ENCODE results near the gene MRC2. TPM values are rescaled to one million over a fixed set of nuclear protein-coding genes. Genes with fewer than 3 reads are reported as not detected.

The MRC2 gene
- polyA plus RNA-seq, 1 donor: 136 TPM

DNA sequence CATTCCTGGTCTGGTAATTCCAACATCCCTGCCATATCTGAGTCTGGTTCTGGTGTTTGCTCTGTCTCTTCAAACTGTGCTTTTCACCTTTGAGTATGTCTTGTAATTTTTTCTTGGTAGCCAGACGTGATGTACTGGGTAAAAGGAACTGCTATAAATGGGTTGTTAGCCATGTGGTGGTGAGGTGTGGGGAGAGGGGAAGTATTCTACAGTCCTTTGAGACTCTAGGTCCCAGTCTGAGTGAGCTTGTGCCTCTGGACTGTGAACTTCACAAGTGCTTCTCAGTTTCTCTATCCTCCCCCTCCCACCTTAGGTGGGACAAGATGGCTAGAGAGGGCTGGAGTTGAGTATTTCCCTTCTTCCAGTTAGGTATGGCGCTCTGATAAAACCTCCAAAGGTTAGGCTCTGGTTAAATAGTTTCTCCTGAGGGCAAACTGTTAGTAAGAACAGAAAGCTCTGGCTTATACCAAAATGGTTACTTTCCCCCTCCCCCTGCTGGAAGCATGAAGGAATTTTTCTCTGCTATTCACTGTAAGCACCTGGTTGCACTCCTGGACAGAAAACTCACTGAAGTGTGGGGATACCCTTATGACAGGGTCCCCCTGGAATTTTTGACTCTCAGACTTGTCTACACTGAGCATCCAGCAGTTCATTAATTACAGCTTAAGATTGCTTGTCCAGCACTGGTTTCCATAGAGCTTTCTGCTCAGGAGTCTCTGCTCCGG, 92.8 kb downstream of the MRC2 start:
- no peak for DNase-seq (ENCODE audit: low read depth)

DNA sequence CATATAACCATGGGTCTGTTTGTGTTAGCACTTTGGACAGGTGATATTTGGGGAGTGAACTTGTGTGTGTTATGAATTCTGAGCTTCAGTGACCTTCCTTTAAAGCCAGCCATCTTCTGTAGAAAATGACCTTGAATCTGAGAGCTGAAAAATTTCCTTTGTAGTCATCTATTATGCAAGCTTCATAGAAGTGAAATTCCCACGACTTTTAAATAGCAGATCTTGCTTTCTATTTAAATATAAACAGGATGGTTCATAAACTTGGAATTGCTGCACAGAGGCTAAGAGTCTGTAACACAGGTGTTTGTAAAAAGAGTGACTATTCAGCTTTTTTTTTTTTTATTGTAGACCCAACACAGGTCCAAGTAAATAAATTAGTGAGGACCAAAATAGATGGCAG, 95.2 kb downstream of the MRC2 start:
- no peak for DNase-seq (ENCODE audit: low read depth)

DNA sequence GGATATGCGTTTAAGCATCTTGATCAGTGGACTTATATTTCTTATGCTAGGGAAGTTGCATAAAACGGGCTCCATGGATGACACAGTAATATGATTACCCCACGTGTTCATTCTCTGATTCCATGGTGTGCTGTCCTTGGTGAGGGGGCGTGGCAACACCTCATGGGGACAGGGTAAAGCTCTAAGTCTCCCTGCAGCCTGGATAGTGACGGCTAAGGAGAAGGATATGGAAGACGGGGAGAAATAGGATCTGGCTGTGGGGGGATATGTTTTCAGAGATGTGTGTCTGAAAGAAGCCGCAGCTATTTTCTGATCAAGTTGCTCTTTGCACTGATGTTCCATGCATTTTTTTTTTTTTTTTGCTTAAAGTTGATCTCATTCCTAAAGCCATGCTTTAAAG, 96.4 kb downstream of the MRC2 start:
- DNase-seq (ENCODE audit: low read depth): no peak

DNA sequence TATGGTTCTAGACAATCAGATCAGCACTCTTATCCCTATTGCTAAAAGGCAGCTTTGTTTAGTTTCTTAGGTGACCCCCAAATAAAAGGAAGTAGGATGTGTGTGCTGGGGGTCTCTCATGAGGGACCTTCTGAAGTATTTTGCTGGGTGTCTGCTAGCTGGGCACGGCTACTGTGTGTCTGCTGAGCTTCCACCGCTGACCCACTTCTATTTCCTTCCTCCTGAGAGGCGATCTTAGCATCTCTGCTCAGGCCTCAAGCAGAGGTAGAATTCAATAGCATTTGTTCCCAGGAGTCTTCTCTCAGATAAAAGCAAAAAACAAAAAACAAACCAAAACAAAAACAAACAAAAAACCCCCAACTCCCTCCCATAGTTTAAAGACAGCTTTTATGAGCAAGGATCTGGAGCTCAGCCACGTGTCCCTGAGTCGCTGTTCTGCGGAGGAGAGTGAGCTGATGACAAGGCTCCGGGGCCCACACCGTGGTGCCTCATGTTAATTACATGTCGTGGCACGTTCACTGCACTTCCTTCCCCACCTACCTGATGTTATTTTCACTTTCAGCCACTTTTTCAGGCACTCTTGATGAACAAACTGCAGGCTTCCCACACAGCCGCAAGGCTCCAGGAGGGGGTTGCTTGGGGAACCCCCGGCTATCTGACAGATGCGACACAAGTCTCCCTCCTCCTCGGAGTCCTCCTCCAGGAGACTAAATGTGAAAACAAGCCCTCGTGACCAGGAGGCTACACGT, 97.1 kb downstream of the MRC2 start:
- DNase-seq (ENCODE audit: low read depth): no peak

DNA sequence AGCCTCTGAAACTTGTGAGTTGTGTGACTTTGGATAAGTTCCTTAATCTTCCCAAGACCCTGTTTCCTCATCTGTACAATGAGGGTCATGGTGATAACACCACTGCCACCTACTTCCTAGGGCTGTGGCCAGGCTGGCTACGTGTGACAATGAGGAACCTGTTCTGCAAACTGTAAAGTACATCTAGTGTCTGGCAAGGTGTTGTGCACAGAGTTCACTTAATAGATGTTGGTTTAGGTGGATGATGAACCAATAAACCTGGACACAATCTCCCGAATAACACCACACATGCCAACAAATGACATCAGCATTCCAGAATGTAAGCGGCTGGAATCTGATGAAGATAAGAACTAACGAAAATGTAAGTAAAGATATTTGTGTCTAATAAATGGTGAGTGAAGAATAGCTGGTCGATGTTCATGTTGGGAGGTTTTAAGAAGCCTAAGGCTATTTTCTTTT, 98.3 kb downstream of the MRC2 start:
- no peak for DNase-seq (ENCODE audit: low read depth)

DNA sequence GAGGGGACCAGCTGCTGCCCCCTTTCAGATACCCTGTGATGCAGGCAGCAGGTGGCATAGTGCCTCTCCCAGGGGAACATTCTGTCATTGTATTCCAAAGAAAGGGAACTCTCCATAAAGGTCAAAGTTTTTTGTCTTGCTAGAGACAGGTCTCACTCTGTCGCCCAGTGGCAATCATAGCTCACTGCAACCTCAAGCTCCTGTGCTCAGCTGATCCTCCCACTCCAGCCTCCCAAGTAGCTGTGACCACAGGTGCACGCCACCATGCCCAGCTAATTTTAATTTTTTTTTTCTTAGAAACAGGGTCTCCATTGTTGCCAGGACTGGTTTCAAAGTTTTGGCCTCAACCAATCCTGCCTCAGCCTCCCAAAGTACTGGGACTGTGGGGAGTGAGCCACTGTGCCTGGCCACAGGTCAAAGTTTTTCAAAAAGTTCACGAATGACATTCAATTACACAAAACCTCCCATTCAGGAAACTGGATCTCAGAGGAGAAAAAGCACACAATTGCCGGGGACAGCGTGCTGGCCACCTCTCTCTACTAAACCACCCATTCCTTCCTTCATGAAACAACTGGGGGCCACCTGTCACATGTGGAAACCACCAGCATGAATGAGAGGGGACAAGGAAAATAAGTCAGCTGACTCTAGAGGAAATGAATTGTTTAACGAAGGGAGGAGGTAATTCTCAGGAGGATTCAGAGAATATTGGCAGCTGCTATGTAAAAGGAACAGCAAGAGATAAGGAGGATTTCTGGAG, 100.6 kb downstream of the MRC2 start:
- DNase-seq (ENCODE audit: low read depth): no peak

DNA sequence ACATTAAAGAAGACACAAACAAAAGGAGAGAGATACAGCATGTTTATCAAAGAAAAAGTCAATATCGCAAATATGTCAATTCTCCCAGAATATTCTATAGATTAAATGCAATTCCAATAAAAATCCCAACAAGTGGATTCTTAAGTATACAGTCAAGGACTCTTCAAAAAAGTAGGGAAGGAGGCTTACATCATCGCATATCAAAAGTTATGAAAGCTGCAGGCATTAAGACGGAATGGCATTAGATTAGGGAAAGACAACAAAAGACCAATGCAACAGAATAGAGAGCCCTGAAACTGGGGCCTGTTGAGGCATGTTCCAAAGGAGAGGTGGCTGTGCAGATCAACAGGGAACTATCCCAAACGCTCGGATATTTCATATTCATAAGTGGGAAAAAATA, 104.7 kb downstream of the MRC2 start:
- DNase-seq (ENCODE audit: low read depth): no peak

DNA sequence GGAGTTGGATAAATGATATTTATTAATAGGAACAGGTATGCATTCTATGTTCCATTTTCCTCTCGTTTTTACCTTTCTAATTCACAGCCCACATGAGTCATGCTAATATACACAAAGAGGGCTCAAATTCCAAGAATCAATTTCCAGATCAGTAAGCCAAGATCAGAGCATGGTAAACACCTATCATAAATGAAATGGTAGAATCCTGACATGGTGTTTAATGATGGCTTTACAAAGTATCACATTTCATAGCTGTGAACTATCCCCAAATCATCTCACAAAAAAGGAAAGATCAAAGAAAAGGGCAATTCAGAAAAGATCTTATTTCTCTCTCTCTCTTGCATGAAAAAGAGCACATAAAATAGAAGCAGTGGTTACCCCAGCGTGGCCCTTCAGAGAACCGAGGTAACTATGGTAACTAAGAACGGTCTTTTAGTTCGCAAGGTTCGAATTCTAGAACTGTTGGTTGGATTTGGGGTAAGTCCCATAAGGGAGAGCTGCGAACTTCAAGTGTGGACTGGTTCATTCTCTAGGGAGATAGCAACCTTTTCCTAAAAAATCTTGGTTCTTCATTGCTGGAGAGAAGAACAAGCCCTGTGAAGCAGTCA, 107.7 kb downstream of the MRC2 start:
- DNase-seq (ENCODE audit: low read depth): no peak

DNA sequence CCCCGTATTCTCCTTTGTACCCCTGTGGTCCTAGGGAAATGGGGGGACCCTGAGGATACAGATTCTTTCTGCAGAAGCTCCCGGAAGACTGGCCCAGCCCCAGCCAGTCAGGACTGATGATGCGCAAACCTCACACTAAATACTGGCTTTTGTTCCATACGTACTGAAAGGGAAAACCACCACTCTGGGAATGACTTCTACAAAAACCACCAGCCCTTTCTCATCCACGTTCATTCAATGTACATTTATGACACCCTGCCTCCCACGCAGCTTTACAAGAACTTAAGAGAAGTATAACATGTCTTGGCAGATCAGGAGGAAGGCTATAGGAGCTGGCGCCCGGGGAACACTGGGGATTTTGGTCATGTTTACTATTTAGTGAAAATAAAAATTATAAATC, 110.0 kb downstream of the MRC2 start:
- DNase-seq (ENCODE audit: low read depth): no peak

DNA sequence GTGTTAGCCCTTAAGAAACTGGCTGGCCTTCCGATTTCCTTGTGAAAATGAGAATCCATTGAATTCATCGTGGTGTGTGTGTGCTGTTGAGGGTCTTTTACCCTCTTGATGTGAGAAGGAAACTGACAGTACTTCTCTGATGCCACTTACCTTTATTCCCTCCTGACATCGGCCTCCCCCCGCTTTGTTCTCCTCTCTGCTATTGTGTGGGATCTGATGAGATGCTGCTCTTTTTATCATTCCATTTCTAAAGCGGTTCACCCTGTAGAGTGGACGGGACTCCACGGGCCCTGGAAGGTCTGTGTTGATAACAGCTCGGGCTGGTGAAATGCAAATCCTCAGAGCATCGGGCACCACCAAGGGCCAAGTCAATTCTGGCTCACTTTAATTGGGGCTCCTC, 110.8 kb downstream of the MRC2 start:
- no peak for DNase-seq (ENCODE audit: low read depth)

DNA sequence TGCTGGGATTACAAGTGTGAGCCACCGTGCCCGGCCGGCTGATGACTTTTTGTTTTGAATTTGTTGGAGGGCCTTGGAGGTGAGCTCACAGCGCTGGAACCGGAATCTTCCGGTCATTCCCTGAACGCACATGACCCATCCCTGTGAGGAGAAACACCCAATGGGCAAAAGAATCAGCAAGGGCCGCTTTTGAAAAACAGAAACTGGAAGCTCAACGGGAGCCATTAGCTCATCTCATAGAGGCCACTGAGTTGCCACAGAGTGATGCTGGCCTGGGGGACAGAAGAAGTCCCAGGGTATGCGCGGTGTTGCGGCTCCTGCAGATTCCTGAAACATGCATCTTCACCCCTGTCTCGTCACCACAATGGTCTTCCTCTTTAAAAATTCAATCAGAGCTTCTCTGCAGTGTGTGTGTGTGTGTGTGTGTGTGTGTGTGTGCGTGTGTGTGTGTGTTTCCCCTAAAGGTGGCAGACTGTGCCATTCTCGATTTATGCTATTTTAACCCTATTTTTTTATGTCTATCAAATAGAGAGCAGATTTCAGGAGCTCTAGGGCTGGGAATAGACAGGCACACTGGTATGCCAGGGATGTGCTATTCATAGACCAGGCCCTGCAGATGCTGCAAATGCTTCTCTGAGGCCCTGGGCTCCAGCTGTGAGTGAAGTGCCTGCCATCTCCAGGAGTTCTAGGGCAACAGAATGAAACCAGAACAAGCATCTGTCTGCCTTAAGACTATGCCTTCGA, 112.3 kb downstream of the MRC2 start:
- DNase-seq (ENCODE audit: low read depth): no peak

DNA sequence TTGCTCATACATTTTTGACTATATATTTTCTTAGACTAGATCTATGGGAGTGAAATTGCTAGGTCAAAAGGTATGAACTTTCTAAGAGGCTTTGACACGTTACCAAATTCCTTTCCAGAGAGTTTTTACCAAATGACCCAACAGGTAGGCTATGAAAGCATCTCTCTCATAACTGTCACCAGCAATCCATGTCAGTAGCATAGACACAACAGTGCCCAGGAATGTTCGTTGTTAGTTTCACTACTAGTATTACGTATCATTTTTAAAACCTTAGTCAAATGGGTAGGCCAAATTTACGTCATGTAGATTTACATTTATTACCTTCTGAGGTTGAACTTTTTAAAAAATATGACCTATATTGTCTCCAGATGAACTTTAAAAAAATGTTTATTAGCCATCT, 113.8 kb downstream of the MRC2 start:
- no peak for DNase-seq (ENCODE audit: low read depth)

Other genes starting within 250 kb of the MRC2 start
- 0.30 TPM for gene EFCAB3, start 247.1 kb upstream of the MRC2 start, polyA plus RNA-seq (ENCODE audit: insufficient read length)
- 16.6 TPM for gene METTL2A, start 203.8 kb upstream of the MRC2 start, polyA plus RNA-seq (ENCODE audit: insufficient read length)
- 48.8 TPM for gene TLK2, start 148.8 kb upstream of the MRC2 start, polyA plus RNA-seq (ENCODE audit: insufficient read length)
- 0.77 TPM for gene MARCHF10, start 180.6 kb downstream of the MRC2 start, polyA plus RNA-seq (ENCODE audit: insufficient read length)

Data from forelimb muscle (tissue), 1 donor.